Measurements from ENCODE around the gene RACK1.

RACK1 gene

GRCh38 chr5:181242031-181242451 is 1.7 kb downstream of the RACK1 start:
- H3K27ac ChIP-seq (ENCODE audit: low read length): peak overlapping the region; percentile 80

GRCh38 chr5:181241393-181241975 is 2.2 kb downstream of the RACK1 start:
- Histone ChIP-seq H3K9me2 (replicated peaks; ENCODE audit: insufficient read depth, low read length) (no peaks in the 10 kb centered on the region), H3K9ac (ENCODE audit: low read length) (peak overlapping the region; percentile 99), H3F3A (ENCODE audit: insufficient read depth, low read length) (peaks cover 73% of the 10 kb centered on the region), H3K27ac (ENCODE audit: low read length) (peak overlapping the region; percentile 80), H2AFZ (ENCODE audit: low read length) (no peak overlapping the region), H3K4me2 (ENCODE audit: low read depth, low read length) (peak overlapping the region; percentile 96), H3K4me3 (ENCODE audit: low read length) (peak overlapping the region; percentile 98), H3K9me3 (replicated peaks; ENCODE audit: insufficient read depth, low read length) (no peaks in the 10 kb centered on the region), H3K4me1 (ENCODE audit: low read length) (peaks cover 25% of the 10 kb centered on the region), H4K20me1 (ENCODE audit: insufficient read depth, low read length) (peaks cover 28% of the 10 kb centered on the region), H3K27me3 (replicated peaks; ENCODE audit: insufficient read depth, low read length) (no peaks in the 10 kb centered on the region), H3K36me3 (replicated peaks; ENCODE audit: insufficient read depth, low read length) (peaks cover 41% of the 10 kb centered on the region), H3K79me2 (ENCODE audit: low read length) (peaks cover 75% of the 10 kb centered on the region)
- peak; percentile 78 for DNase-seq
- TF ChIP-seq CTCF (IDR thresholded peaks at IDR 0.05; ENCODE audit: low read length) (0 out of 2 replicates have a peak, but pooled peaks have one; percentile 10), EZH2phosphoT487 (IDR thresholded peaks at IDR 0.05; ENCODE audit: low read length) (no peak), EZH2 (optimal IDR thresholded peaks at IDR 0.05; ENCODE audit: low read depth, low read length) (no peak)

More at GRCh38 chr5:181242031-181242451, 1.7 kb downstream of the RACK1 start:
- Histone ChIP-seq H2AFZ (ENCODE audit: low read length) (no peak overlapping the region), H3K79me2 (ENCODE audit: low read length) (peaks cover 78% of the 10 kb centered on the region), H3K4me2 (ENCODE audit: low read depth, low read length) (peak overlapping the region; percentile 96), H3K27me3 (replicated peaks; ENCODE audit: insufficient read depth, low read length) (no peaks in the 10 kb centered on the region), H3K9me3 (replicated peaks; ENCODE audit: insufficient read depth, low read length) (no peaks in the 10 kb centered on the region), H3K4me1 (ENCODE audit: low read length) (peaks cover 30% of the 10 kb centered on the region), H3K9ac (ENCODE audit: low read length) (peak overlapping the region; percentile 99), H4K20me1 (ENCODE audit: insufficient read depth, low read length) (peaks cover 27% of the 10 kb centered on the region), H3K36me3 (replicated peaks; ENCODE audit: insufficient read depth, low read length) (peaks cover 36% of the 10 kb centered on the region), H3K4me3 (ENCODE audit: low read length) (peak overlapping the region; percentile 98), H3K9me2 (replicated peaks; ENCODE audit: insufficient read depth, low read length) (no peaks in the 10 kb centered on the region), H3F3A (ENCODE audit: insufficient read depth, low read length) (peaks cover 68% of the 10 kb centered on the region)
- no peak for DNase-seq
- TF ChIP-seq EZH2 (optimal IDR thresholded peaks at IDR 0.05; ENCODE audit: low read depth, low read length): no peak
- TF ChIP-seq EZH2phosphoT487 (IDR thresholded peaks at IDR 0.05; ENCODE audit: low read length): no peak
- no peak for TF ChIP-seq CTCF (IDR thresholded peaks at IDR 0.05; ENCODE audit: low read length)

GRCh38 chr5:181239062-181239663 is 4.5 kb downstream of the RACK1 start:
- TF ChIP-seq CTCF (IDR thresholded peaks at IDR 0.05; ENCODE audit: low read length): no peak
- peaks cover 34% of the 10 kb centered on the region for H4K20me1 ChIP-seq (ENCODE audit: insufficient read depth, low read length)
- no peaks in the 10 kb centered on the region for H3K9me3 ChIP-seq (replicated peaks; ENCODE audit: insufficient read depth, low read length)
- peaks cover 81% of the 10 kb centered on the region for H3F3A ChIP-seq (ENCODE audit: insufficient read depth, low read length)
- H3K27me3 ChIP-seq (replicated peaks; ENCODE audit: insufficient read depth, low read length): no peaks in the 10 kb centered on the region
- H3K4me1 ChIP-seq (ENCODE audit: low read length): peaks cover 12% of the 10 kb centered on the region
- no peaks in the 10 kb centered on the region for H3K9me2 ChIP-seq (replicated peaks; ENCODE audit: insufficient read depth, low read length)
- H3K4me2 ChIP-seq (ENCODE audit: low read depth, low read length): no peak overlapping the region
- H3K4me3 ChIP-seq (ENCODE audit: low read length): no peak overlapping the region
- H3K79me2 ChIP-seq (ENCODE audit: low read length): peaks cover 66% of the 10 kb centered on the region
- peaks cover 44% of the 10 kb centered on the region for H3K36me3 ChIP-seq (replicated peaks; ENCODE audit: insufficient read depth, low read length)
- no peak overlapping the region for H3K9ac ChIP-seq (ENCODE audit: low read length)
- H3K27ac ChIP-seq (ENCODE audit: low read length): no peak overlapping the region
- no peak overlapping the region for H2AFZ ChIP-seq (ENCODE audit: low read length)
- no peak for DNase-seq

Measured in MM.1S (cell line).